HepG2 (cell line): ENCODE data around the gene CHN1. TPM values are rescaled to one million over a fixed set of nuclear protein-coding genes. Genes with fewer than 3 reads are reported as not detected.

Source experiments
- ATAC-seq: fragments of 200-7000 bp; cut with Tn5 transposase; 3 replicates; pipeline ENCODE4 v1.9.1; 2020; ENCODE audit warnings: mild to moderate bottlenecking, moderate library complexity
- BruUV-seq: library from RNA; stranded (reverse); fragments of 400-500 nt; replicated peaks from 2 replicates; lab custom pipeline; 2021; lab: Mats Ljungman, UMichigan
- CTCF ChIA-PET: fragments of 300-600 bp; formaldehyde crosslinking; extraction: SDS; loops from one replicate; lab custom pipeline; 2021; ENCODE audit warnings: low total read pairs, inconsistent platforms, low intra/inter-chr PET ratio; lab: Yijun Ruan, JAX
- POLR2A ChIA-PET: fragments of 350-600 bp; sonication (Branson Sonifier 250); formaldehyde crosslinking; loops from one replicate; lab custom pipeline; 2020; ENCODE audit warnings: antibody characterized with exemption, inconsistent platforms; lab: Yijun Ruan, JAX
- DNase-seq: peaks from one replicate; pipeline ENCODE4 v3.0.0-alpha.2; 2015; ENCODE audit warnings: low spot score
- FAIRE-seq: peaks from 3 replicates; lab custom pipeline; 2011; peaks lifted over from hg19 to GRCh38; lab: Jason Lieb, UNC
- H2AFZ ChIP-seq: one replicate; pipeline ENCODE4 v1.6.1; 2011; ENCODE audit warnings: low read length, inconsistent platforms
- H3K27ac ChIP-seq: fragments of 300-600 bp; 3 replicates; pipeline ENCODE4 v1.8.0; 2011; ENCODE audit warnings: mixed run types, mild to moderate bottlenecking, mixed read lengths, low read length, inconsistent platforms; ENCODE audit not compliant: insufficient read depth; ENCODE audit errors: extremely low read length
- H3K27me3 ChIP-seq, 2 experiments: fragments of 200-600 bp in 1 of 2; 2 replicates in 1 of 2; 3 replicates in 1 of 2; pipeline versions ENCODE4 v1.6.0 to v1.8.0; 2011; ENCODE audit warnings: low read length in 2 of 2, mild to moderate bottlenecking in 2 of 2, moderate library complexity in 2 of 2, inconsistent platforms in 1 of 2; ENCODE audit not compliant: insufficient read depth in 2 of 2, control insufficient read depth in 1 of 2
- H3K36me3 ChIP-seq, 2 experiments: fragments of 200-600 bp in 1 of 2; replicated peaks in 1 of 2; 2 replicates in 1 of 2; 3 replicates in 1 of 2; pipeline versions ENCODE4 v1.5.1 to v1.8.0; 2011; ENCODE audit warnings: low read length in 2 of 2, inconsistent platforms in 1 of 2; ENCODE audit not compliant: insufficient read depth in 2 of 2, control insufficient read depth in 1 of 2
- H3K4me1 ChIP-seq: 2 replicates; pipeline ENCODE4 v1.5.1; 2012; ENCODE audit warnings: low read length, inconsistent platforms; ENCODE audit not compliant: insufficient read depth
- H3K4me2 ChIP-seq: 2 replicates; pipeline ENCODE4 v1.6.0; 2011; ENCODE audit warnings: low read depth, low read length, inconsistent platforms
- H3K4me3 ChIP-seq, 3 experiments: fragments of 200-600 bp in 1 of 3; sonication (generic), shearing (Covaris generic) in 1 of 3; replicated peaks in 1 of 3; 2 replicates each; pipeline ENCODE4 v1.5.1; 2011 to 2016; ENCODE audit warnings: low read length in 3 of 3, inconsistent platforms in 2 of 3, low read depth in 2 of 3, mild to moderate bottlenecking in 2 of 3, control low read depth in 1 of 3, mixed read lengths in 1 of 3; ENCODE audit not compliant: insufficient read depth in 1 of 3
- H3K79me2 ChIP-seq: one replicate; pipeline ENCODE4 v1.6.1; 2011; ENCODE audit warnings: low read length, inconsistent platforms; ENCODE audit not compliant: insufficient read depth
- H3K9ac ChIP-seq: 2 replicates; pipeline ENCODE4 v1.6.0; 2011; ENCODE audit warnings: mild to moderate bottlenecking, low read depth, low read length, inconsistent platforms; ENCODE audit not compliant: insufficient read depth
- H3K9me3 ChIP-seq: 2 replicates; pipeline ENCODE4 v1.5.1; 2012; ENCODE audit warnings: mild to moderate bottlenecking, low read length
- H4K20me1 ChIP-seq: 2 replicates; pipeline ENCODE4 v1.6.0; 2011; ENCODE audit warnings: inconsistent platforms, mild to moderate bottlenecking, low read length, moderate library complexity; ENCODE audit not compliant: insufficient read depth
- CREB1 ChIP-seq, 2 experiments: fragments of 450-650 bp in 1 of 2; IDR thresholded peaks; 2 replicates each; pipeline ENCODE4 v1.6.1; 2016 to 2017; ENCODE audit warnings: control low read depth in 1 of 2, mild to moderate bottlenecking in 1 of 2, missing compliant biosample characterization in 1 of 2, missing genetic modification characterization in 1 of 2
- NR2F1 ChIP-seq, 2 experiments: fragments of 450-650 bp in 1 of 2; formaldehyde crosslinking in 1 of 2; IDR thresholded peaks; 2 replicates each; pipeline versions ENCODE4 v1.5.0 to v1.6.1; 2016 to 2020; ENCODE audit warnings: mild to moderate bottlenecking in 1 of 2, missing compliant biosample characterization in 1 of 2, missing genetic modification reagents in 1 of 2, moderate library complexity in 1 of 2
- WGBS: methylation state at CpG from one replicate; pipeline ENCODE4 v1.1.6; 2017; ENCODE audit warnings: low lambda C conversion rate; 5-methylcytosine and 5-hydroxymethylcytosine counted together
- in situ Hi-C: cut with HindIII; loops from 2 replicates; pipeline ENCODE4 v1.10.0; 2017; ENCODE audit warnings: low pct_unique_long_range_greater_than_20kb; ENCODE audit not compliant: extremely low pct_ligation_motif_present
- intact Hi-C: fragments of 100-400 bp; cut with micrococcal nuclease; formaldehyde crosslinking; loops from one replicate; pipeline ENCODE4 v1.10.0; 2022; ENCODE audit not compliant: unreplicated experiment
- polyA plus RNA-seq, 8 experiments: library from polyadenylated mRNA; depleted of rRNA in 3 of 8; stranded (reverse) in 7 of 8; unstranded in 1 of 8; fragments of >200 nt; fragmentation: Illumina TruSeq in 4 of 8; extraction: Trizol in 4 of 8; gene quantifications; 2 replicates each; pipeline versions ENCODE4 v1.2.1 to v1.2.3, GENCODE V29; 2011 to 2016; ENCODE audit warnings: low read depth in 4 of 8, missing spikeins in 1 of 8, mixed read lengths in 1 of 8; ENCODE audit not compliant: insufficient read depth in 1 of 8
- total RNA-seq, 5 experiments: library from RNA; depleted of rRNA; stranded (reverse); fragments of >200 nt; fragmentation: Illumina TruSeq; extraction: Trizol; gene quantifications; 2 replicates each; pipeline ENCODE4 v1.2.3, GENCODE V29; 2016; ENCODE audit warnings: low read depth in 1 of 5
- TF ChIP-seq, protein P1 (sequence below): sonication (generic); formaldehyde crosslinking; IDR thresholded peaks from 2 replicates; pipeline ENCODE4 v1.4.0; 2020; ENCODE audit warnings: missing genetic modification reagents, borderline replicate concordance
- TF ChIP-seq, protein P2 (sequence below): IDR thresholded peaks from 2 replicates; pipeline ENCODE4 v1.6.1; 2016; ENCODE audit warnings: missing compliant biosample characterization, missing genetic modification reagents, borderline replicate concordance

The CHN1 gene
- total and polyA plus RNA-seq, 2 of the 13 experiments (the other 11 are each of a cell fraction or from before 2014, with no cell fraction given) = 2.8 to 3.5 TPM

DNA sequence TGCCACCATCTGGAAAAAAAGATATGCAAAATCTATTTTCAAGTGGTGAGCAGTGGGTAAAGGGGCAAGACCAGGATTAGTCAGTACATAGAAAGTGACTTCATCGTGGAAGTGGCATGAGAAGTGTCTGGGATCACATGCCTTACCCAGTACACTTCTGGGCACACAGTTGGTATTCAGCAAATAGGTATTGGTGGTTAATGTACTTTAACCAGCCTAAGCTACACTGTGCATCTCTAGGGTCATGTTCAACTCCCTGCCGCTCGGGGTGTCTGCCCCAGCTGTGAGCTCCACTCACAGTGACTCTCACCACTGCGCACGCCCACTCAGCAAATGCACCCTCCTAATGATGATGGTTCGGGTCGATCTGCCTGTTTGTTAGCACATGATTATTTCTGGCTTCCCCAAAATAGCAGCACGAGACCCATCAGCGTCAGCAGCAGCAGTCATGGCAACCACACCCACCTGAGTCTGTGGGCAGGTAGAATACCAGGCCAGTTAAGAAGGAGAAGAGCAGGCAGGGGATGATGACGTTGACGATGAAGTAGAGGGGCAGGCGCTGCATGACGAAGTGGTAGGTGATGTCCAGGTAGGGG is 252.0 kb downstream of the CHN1 start:
- Histone ChIP-seq H3K27me3 (peaks cover 0 to 21% of the 10 kb centered on the region in 2 experiments; a peak in 4 of 5 replicates), H3K4me2 (no peak overlapping the region), H3K79me2 (no peaks in the 10 kb centered on the region), H4K20me1 (no peaks in the 10 kb centered on the region), H3K9me3 (no peaks in the 10 kb centered on the region), H2AFZ (no peak overlapping the region), H3K9ac (no peak overlapping the region), H3K27ac (no peak overlapping the region), H3K4me1 (no peaks in the 10 kb centered on the region), H3K4me3 (no peak overlapping the region), H3K36me3 (no peaks in the 10 kb centered on the region)
- DNase-seq = no peak
- TF ChIP-seq, protein P1, sequence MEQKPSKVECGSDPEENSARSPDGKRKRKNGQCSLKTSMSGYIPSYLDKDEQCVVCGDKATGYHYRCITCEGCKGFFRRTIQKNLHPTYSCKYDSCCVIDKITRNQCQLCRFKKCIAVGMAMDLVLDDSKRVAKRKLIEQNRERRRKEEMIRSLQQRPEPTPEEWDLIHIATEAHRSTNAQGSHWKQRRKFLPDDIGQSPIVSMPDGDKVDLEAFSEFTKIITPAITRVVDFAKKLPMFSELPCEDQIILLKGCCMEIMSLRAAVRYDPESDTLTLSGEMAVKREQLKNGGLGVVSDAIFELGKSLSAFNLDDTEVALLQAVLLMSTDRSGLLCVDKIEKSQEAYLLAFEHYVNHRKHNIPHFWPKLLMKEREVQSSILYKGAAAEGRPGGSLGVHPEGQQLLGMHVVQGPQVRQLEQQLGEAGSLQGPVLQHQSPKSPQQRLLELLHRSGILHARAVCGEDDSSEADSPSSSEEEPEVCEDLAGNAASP (CRISPR knock-in tag) = no peak
- TF ChIP-seq CREB1 (IDR thresholded peaks at IDR 0.05) (peak; percentile 70), CREB1 (CRISPR knock-in tag; IDR thresholded peaks at IDR 0.05) (no peak), NR2F1 (CRISPR knock-in tag; IDR thresholded peaks at IDR 0.05) (no peak)
- TF ChIP-seq, protein P2, sequence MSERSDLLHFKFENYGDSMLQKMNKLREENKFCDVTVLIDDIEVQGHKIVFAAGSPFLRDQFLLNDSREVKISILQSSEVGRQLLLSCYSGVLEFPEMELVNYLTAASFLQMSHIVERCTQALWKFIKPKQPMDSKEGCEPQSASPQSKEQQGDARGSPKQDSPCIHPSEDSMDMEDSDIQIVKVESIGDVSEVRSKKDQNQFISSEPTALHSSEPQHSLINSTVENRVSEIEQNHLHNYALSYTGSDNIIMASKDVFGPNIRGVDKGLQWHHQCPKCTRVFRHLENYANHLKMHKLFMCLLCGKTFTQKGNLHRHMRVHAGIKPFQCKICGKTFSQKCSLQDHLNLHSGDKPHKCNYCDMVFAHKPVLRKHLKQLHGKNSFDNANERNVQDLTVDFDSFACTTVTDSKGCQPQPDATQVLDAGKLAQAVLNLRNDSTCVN (CRISPR knock-in tag) = no peak
- in situ Hi-C loops (no loop called here), intact Hi-C loops (no loop called here)
- no TSS peak for BruUV-seq
- 39% methylated on average over 13 of the region's 13 CpGs for WGBS
- CTCF ChIA-PET = no interaction called here
- no peak for FAIRE-seq
- no peak for ATAC-seq
- POLR2A ChIA-PET = no interaction called here
